ENCODE data around the gene TEX53.

The TEX53 gene

GRCh38 chr9:114688909-114689610 is 31.5 kb upstream of the TEX53 start:
- TF ChIP-seq SPI1 (IDR thresholded peaks at IDR 0.05; ENCODE audit: borderline replicate concordance, low read depth) (no peak), POLR2AphosphoS5 (IDR thresholded peaks at IDR 0.05; ENCODE audit: low read depth) (no peak), CTCF (IDR thresholded peaks at IDR 0.05; ENCODE audit: insufficient read depth, low read length) (no peak), GABPA (IDR thresholded peaks at IDR 0.05; ENCODE audit: low read depth) (no peak), REST (IDR thresholded peaks at IDR 0.05; ENCODE audit: insufficient replicate concordance, low read depth) (no peak)
- Histone ChIP-seq H3K27ac (replicated peaks) (no peak overlapping the region), H3K4me3 (replicated peaks; ENCODE audit: insufficient read depth, low read length) (no peak overlapping the region), H3K27me3 (ENCODE audit: insufficient read depth, poor library complexity, severe bottlenecking) (peaks cover 5% of the 10 kb centered on the region)
- DNase-seq (ENCODE audit: low read depth in 1 of 2, low spot score in 1 of 2): no peak

- TF ChIP-seq SPI1 (IDR thresholded peaks at IDR 0.05; ENCODE audit: borderline replicate concordance, low read depth): no peak
- no peak for TF ChIP-seq REST (IDR thresholded peaks at IDR 0.05; ENCODE audit: insufficient replicate concordance, low read depth)
- TF ChIP-seq CTCF (IDR thresholded peaks at IDR 0.05; ENCODE audit: insufficient read depth, low read length): no peak
- no peak for TF ChIP-seq GABPA (IDR thresholded peaks at IDR 0.05; ENCODE audit: low read depth)
- TF ChIP-seq POLR2AphosphoS5 (IDR thresholded peaks at IDR 0.05; ENCODE audit: low read depth): no peak
- H3K27me3 ChIP-seq (ENCODE audit: insufficient read depth, poor library complexity, severe bottlenecking): peaks cover 5% of the 10 kb centered on the region
- no peak overlapping the region for H3K27ac ChIP-seq (replicated peaks)
- no peak for DNase-seq (ENCODE audit: low read depth in 1 of 2, low spot score in 1 of 2)
- H3K4me3 ChIP-seq (replicated peaks; ENCODE audit: insufficient read depth, low read length): no peak overlapping the region
These were observed 30.8 kb upstream of the TEX53 start for GRCh38 chr9:114688379-114688778.

- Histone ChIP-seq H3K4me3 (replicated peaks; ENCODE audit: insufficient read depth, low read length) (no peak overlapping the region), H3K27ac (replicated peaks) (no peak overlapping the region), H3K27me3 (ENCODE audit: insufficient read depth, poor library complexity, severe bottlenecking) (peaks cover 2% of the 10 kb centered on the region)
- TF ChIP-seq GABPA (IDR thresholded peaks at IDR 0.05; ENCODE audit: low read depth) (no peak), SPI1 (IDR thresholded peaks at IDR 0.05; ENCODE audit: borderline replicate concordance, low read depth) (no peak), POLR2AphosphoS5 (IDR thresholded peaks at IDR 0.05; ENCODE audit: low read depth) (no peak), REST (IDR thresholded peaks at IDR 0.05; ENCODE audit: insufficient replicate concordance, low read depth) (no peak), CTCF (IDR thresholded peaks at IDR 0.05; ENCODE audit: insufficient read depth, low read length) (no peak)
- no peak for DNase-seq (ENCODE audit: low read depth in 1 of 2, low spot score in 1 of 2)
These were observed 29.4 kb upstream of the TEX53 start for GRCh38 chr9:114687034-114687433.

Data from HL-60 (cell line).